ENCODE data around the gene SLC12A7.
A peak's percentile ranks its signal among the peaks of the same experiment; 100 is the strongest.
"Not testable (repeated sequence)": the region's sequence is repeated elsewhere in the genome, so short reads cannot be mapped to it uniquely, and the experiment has no call there.

The SLC12A7 gene

GRCh38 chr5:1099926-1100663 lies 11.8 kb downstream of the SLC12A7 start:
- no peak for DNase-seq

- peak in 4 of 58 donors; percentile 7 to 22 (median 18) for DNase-seq
Measured at GRCh38 chr5:1098986-1099597, 12.8 kb downstream of the SLC12A7 start.

- DNase-seq, result not testable (repeated sequence)
Measured at GRCh38 chr5:1097988-1098385, 13.9 kb downstream of the SLC12A7 start.

GRCh38 chr5:1097381-1097987 lies 14.4 kb downstream of the SLC12A7 start:
- DNase-seq, result no peak

GRCh38 chr5:1096838-1097237 lies 15.0 kb downstream of the SLC12A7 start:
- DNase-seq, result no peak

GRCh38 chr5:1095990-1096363 lies 15.9 kb downstream of the SLC12A7 start:
- DNase-seq, result no peak

GRCh38 chr5:1095302-1095989 lies 16.4 kb downstream of the SLC12A7 start:
- DNase-seq, result no peak

GRCh38 chr5:1094670-1095190 lies 17.1 kb downstream of the SLC12A7 start:
- no peak for DNase-seq

GRCh38 chr5:1093361-1093760 lies 18.5 kb downstream of the SLC12A7 start:
- no peak for DNase-seq

- DNase-seq, result no peak
Measured at GRCh38 chr5:1092122-1092521, 19.7 kb downstream of the SLC12A7 start.

GRCh38 chr5:1091632-1092031 lies 20.2 kb downstream of the SLC12A7 start:
- no peak for DNase-seq

GRCh38 chr5:1090538-1090937 lies 21.3 kb downstream of the SLC12A7 start:
- DNase-seq, result no peak

- DNase-seq, result no peak
Measured at GRCh38 chr5:1089621-1090040, 22.2 kb downstream of the SLC12A7 start.

GRCh38 chr5:1089146-1089545 lies 22.7 kb downstream of the SLC12A7 start:
- DNase-seq, result no peak

GRCh38 chr5:1088726-1089125 lies 23.1 kb downstream of the SLC12A7 start:
- DNase-seq, result no peak

- DNase-seq, result no peak
Measured at GRCh38 chr5:1088031-1088430, 23.8 kb downstream of the SLC12A7 start.

GRCh38 chr5:1087428-1087827 lies 24.4 kb downstream of the SLC12A7 start:
- no peak for DNase-seq

GRCh38 chr5:1086871-1087270 lies 25.0 kb downstream of the SLC12A7 start:
- no peak for DNase-seq

- DNase-seq, result no peak
Measured at GRCh38 chr5:1086137-1086536, 25.7 kb downstream of the SLC12A7 start.

GRCh38 chr5:1085391-1085790 lies 26.5 kb downstream of the SLC12A7 start:
- DNase-seq, result no peak

- DNase-seq, result no peak
Measured at GRCh38 chr5:1083823-1084605, 27.8 kb downstream of the SLC12A7 start.

Measured in anterior cingulate cortex (tissue), 58 donors.